GM12891 (cell line): ENCODE data around the gene EPG5.

Experiments
- POLR2A ChIP-seq: IDR thresholded peaks from 2 replicates; pipeline ENCODE4 v1.6.1; 2011; ENCODE audit warnings: low read depth, low read length, control low read depth
- POLR2AphosphoS5 ChIP-seq: IDR thresholded peaks from 2 replicates; pipeline ENCODE4 v1.6.1; 2011; ENCODE audit warnings: low read depth, low read length, control low read depth
- POU2F2 ChIP-seq: IDR thresholded peaks from 2 replicates; pipeline ENCODE4 v1.6.1; 2011; ENCODE audit warnings: low read depth, mild to moderate bottlenecking, control low read depth, low read length, moderate library complexity
- SPI1 ChIP-seq: IDR thresholded peaks from 2 replicates; pipeline ENCODE4 v1.6.1; 2011; ENCODE audit warnings: low read depth, low read length, control low read depth
- TAF1 ChIP-seq: IDR thresholded peaks from 2 replicates; pipeline ENCODE4 v1.6.1; 2011; ENCODE audit warnings: low read depth, low read length, control low read depth

DNA sequence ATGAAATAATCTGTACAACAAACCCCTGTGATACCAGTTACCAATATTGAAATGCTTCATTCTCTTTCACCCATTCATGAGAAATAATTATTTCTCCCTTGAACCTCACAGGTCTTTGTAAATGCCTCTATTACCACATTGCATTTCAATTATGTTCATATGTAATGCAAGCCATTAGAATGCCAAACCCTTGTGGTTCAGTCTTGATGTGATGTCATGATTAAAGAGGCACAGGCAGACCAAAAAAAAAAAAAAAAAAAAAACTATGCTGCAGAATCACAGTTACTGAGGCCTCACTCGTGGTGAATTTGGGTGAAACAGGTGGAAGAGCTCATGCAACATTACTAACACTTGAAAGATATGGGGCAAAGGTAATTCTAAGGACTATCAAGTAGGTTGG lies 9.4 kb upstream of the EPG5 start:
- TF ChIP-seq POLR2AphosphoS5, result no peak
- TF ChIP-seq POLR2A, result no peak
- TF ChIP-seq POU2F2, result no peak
- TF ChIP-seq TAF1, result no peak
- no peak for TF ChIP-seq SPI1
